ENCODE results near the gene TBC1D5.

Gene TBC1D5

DNA sequence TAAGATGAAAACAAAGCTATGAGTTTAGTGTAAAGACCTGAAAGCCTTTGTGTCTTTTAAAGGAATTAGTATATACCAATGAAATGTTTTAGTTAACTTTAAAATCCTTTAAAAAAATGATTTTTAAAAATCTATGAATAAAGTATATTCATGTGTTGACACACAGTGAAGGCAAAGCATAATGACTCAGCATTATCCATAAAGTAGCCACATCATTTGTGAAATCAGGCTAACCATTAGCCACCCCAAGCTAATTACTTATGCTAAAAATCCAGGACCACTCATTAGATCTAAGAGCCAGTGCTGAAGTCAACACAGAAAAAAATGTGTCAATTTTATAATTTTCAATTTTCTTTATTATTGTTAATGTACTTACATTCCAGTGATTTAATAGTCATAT, 310.2 kb downstream of the TBC1D5 start:
- H3K9ac ChIP-seq (ENCODE audit: low read depth, low read length), result no peak overlapping the region
- no peaks in the 10 kb centered on the region for H3K27me3 ChIP-seq (ENCODE audit: control insufficient read depth, insufficient read depth, low read length)
- H3K4me1 ChIP-seq (ENCODE audit: control insufficient read depth, insufficient read depth, low read length), result peaks cover 10% of the 10 kb centered on the region; the same call in 1 of the 2 replicates
- no peaks in the 10 kb centered on the region for H3K9me3 ChIP-seq (ENCODE audit: control insufficient read depth, insufficient read depth, low read length)
- H3K4me3 ChIP-seq (ENCODE audit: low read depth, low read length), result no peak overlapping the region
- H3K27ac ChIP-seq (ENCODE audit: low read depth, low read length), result no peak overlapping the region
- H3K36me3 ChIP-seq (ENCODE audit: control insufficient read depth, insufficient read depth, low read length), result no peaks in the 10 kb centered on the region

- H3K27ac ChIP-seq (ENCODE audit: low read depth, low read length), result no peak overlapping the region
- H3K9me3 ChIP-seq (ENCODE audit: control insufficient read depth, insufficient read depth, low read length), result no peaks in the 10 kb centered on the region
- no peak overlapping the region for H3K4me3 ChIP-seq (ENCODE audit: low read depth, low read length)
- no peaks in the 10 kb centered on the region for H3K36me3 ChIP-seq (ENCODE audit: control insufficient read depth, insufficient read depth, low read length)
- H3K9ac ChIP-seq (ENCODE audit: low read depth, low read length), result no peak overlapping the region
- H3K4me1 ChIP-seq (ENCODE audit: control insufficient read depth, insufficient read depth, low read length), result peaks cover 10% of the 10 kb centered on the region; the same call in 1 of the 2 replicates
- H3K27me3 ChIP-seq (ENCODE audit: control insufficient read depth, insufficient read depth, low read length), result no peaks in the 10 kb centered on the region
Observed at GRCh38 chr3:17431484-17432045, 310.9 kb downstream of the TBC1D5 start.

DNA sequence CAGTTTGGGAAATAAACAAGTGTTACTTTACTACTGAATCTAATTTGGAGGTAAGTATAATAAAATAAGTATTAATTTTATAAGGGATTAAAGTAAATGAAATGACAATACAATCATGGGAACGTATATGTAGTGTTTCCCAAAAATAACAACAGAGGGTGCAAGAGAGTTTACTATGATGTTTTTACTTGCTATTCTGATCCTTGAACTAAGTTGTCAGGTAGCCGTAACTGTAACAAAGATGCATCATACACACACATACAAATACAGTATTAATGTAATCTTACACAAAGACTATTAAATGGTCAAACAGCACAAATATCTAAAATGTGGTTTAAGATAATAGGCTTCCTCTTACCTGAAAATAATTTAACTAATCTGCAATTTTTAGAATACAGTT, 311.4 kb downstream of the TBC1D5 start:
- H3K9ac ChIP-seq (ENCODE audit: low read depth, low read length), result no peak overlapping the region
- no peaks in the 10 kb centered on the region for H3K27me3 ChIP-seq (ENCODE audit: control insufficient read depth, insufficient read depth, low read length)
- peaks cover 15% of the 10 kb centered on the region for H3K4me1 ChIP-seq (ENCODE audit: control insufficient read depth, insufficient read depth, low read length)
- H3K9me3 ChIP-seq (ENCODE audit: control insufficient read depth, insufficient read depth, low read length), result no peaks in the 10 kb centered on the region
- no peak overlapping the region for H3K4me3 ChIP-seq (ENCODE audit: low read depth, low read length)
- no peak overlapping the region for H3K27ac ChIP-seq (ENCODE audit: low read depth, low read length)
- no peaks in the 10 kb centered on the region for H3K36me3 ChIP-seq (ENCODE audit: control insufficient read depth, insufficient read depth, low read length)

- Histone ChIP-seq H3K9me3 (ENCODE audit: control insufficient read depth, insufficient read depth, low read length) (no peaks in the 10 kb centered on the region), H3K27ac (ENCODE audit: low read depth, low read length) (no peak overlapping the region), H3K36me3 (ENCODE audit: control insufficient read depth, insufficient read depth, low read length) (no peaks in the 10 kb centered on the region), H3K27me3 (ENCODE audit: control insufficient read depth, insufficient read depth, low read length) (no peaks in the 10 kb centered on the region), H3K4me3 (ENCODE audit: low read depth, low read length) (no peak overlapping the region), H3K4me1 (ENCODE audit: control insufficient read depth, insufficient read depth, low read length) (peaks cover 20% of the 10 kb centered on the region), H3K9ac (ENCODE audit: low read depth, low read length) (no peak overlapping the region)
Observed at GRCh38 chr3:17430582-17430981, 311.8 kb downstream of the TBC1D5 start.

- no peak overlapping the region for H3K9ac ChIP-seq (ENCODE audit: low read depth, low read length)
- no peak overlapping the region for H3K4me3 ChIP-seq (ENCODE audit: low read depth, low read length)
- H3K9me3 ChIP-seq (ENCODE audit: control insufficient read depth, insufficient read depth, low read length), result no peaks in the 10 kb centered on the region
- no peak overlapping the region for H3K27ac ChIP-seq (ENCODE audit: low read depth, low read length)
- H3K36me3 ChIP-seq (ENCODE audit: control insufficient read depth, insufficient read depth, low read length), result no peaks in the 10 kb centered on the region
- no peaks in the 10 kb centered on the region for H3K27me3 ChIP-seq (ENCODE audit: control insufficient read depth, insufficient read depth, low read length)
- H3K4me1 ChIP-seq (ENCODE audit: control insufficient read depth, insufficient read depth, low read length), result peaks cover 10% of the 10 kb centered on the region
Observed at GRCh38 chr3:17423786-17424536, 318.5 kb downstream of the TBC1D5 start.

DNA sequence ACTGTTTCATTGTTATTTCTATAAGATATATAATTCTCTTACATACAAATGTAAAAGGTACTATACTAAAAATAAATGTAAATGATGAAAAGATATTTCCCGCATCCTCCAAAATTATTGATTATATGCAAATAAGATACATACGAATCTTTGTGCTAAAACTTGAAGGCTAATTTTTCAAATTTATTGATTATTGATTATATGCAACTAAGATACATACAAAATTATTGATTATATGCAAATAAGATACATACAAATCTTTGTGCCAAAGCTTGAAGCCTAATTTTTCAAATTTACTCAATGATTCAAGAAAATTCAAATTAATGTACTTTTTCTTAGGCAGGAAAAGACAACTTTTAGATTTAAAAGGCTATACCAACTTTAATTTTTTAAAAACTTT, 319.8 kb downstream of the TBC1D5 start:
- Histone ChIP-seq H3K4me3 (ENCODE audit: low read depth, low read length) (no peak overlapping the region), H3K9ac (ENCODE audit: low read depth, low read length) (no peak overlapping the region), H3K27me3 (ENCODE audit: control insufficient read depth, insufficient read depth, low read length) (no peaks in the 10 kb centered on the region), H3K4me1 (ENCODE audit: control insufficient read depth, insufficient read depth, low read length) (peaks cover 10% of the 10 kb centered on the region), H3K9me3 (ENCODE audit: control insufficient read depth, insufficient read depth, low read length) (no peaks in the 10 kb centered on the region), H3K27ac (ENCODE audit: low read depth, low read length) (no peak overlapping the region), H3K36me3 (ENCODE audit: control insufficient read depth, insufficient read depth, low read length) (no peaks in the 10 kb centered on the region)

GRCh38 chr3:17420668-17421067, 321.8 kb downstream of the TBC1D5 start:
- Histone ChIP-seq H3K9ac (ENCODE audit: low read depth, low read length) (no peak overlapping the region), H3K27ac (ENCODE audit: low read depth, low read length) (no peak overlapping the region), H3K36me3 (ENCODE audit: control insufficient read depth, insufficient read depth, low read length) (no peaks in the 10 kb centered on the region), H3K4me1 (ENCODE audit: control insufficient read depth, insufficient read depth, low read length) (peaks cover 2% of the 10 kb centered on the region), H3K9me3 (ENCODE audit: control insufficient read depth, insufficient read depth, low read length) (no peaks in the 10 kb centered on the region), H3K4me3 (ENCODE audit: low read depth, low read length) (no peak overlapping the region), H3K27me3 (ENCODE audit: control insufficient read depth, insufficient read depth, low read length) (no peaks in the 10 kb centered on the region)

GRCh38 chr3:17412950-17413530, 329.4 kb downstream of the TBC1D5 start:
- Histone ChIP-seq H3K9me3 (ENCODE audit: control insufficient read depth, insufficient read depth, low read length) (no peaks in the 10 kb centered on the region), H3K27me3 (ENCODE audit: control insufficient read depth, insufficient read depth, low read length) (no peaks in the 10 kb centered on the region), H3K4me3 (ENCODE audit: low read depth, low read length) (no peak overlapping the region), H3K9ac (ENCODE audit: low read depth, low read length) (no peak overlapping the region), H3K36me3 (ENCODE audit: control insufficient read depth, insufficient read depth, low read length) (no peaks in the 10 kb centered on the region), H3K4me1 (ENCODE audit: control insufficient read depth, insufficient read depth, low read length) (0 out of 2 replicates have a peak, but pooled peaks cover 4% of the 10 kb centered on the region), H3K27ac (ENCODE audit: low read depth, low read length) (no peak overlapping the region)

- H3K4me3 ChIP-seq (ENCODE audit: low read depth, low read length), result no peak overlapping the region
- no peaks in the 10 kb centered on the region for H3K27me3 ChIP-seq (ENCODE audit: control insufficient read depth, insufficient read depth, low read length)
- peaks cover 13% of the 10 kb centered on the region for H3K4me1 ChIP-seq (ENCODE audit: control insufficient read depth, insufficient read depth, low read length)
Observed at GRCh38 chr3:17411157-17411877, 331.1 kb downstream of the TBC1D5 start.

DNA sequence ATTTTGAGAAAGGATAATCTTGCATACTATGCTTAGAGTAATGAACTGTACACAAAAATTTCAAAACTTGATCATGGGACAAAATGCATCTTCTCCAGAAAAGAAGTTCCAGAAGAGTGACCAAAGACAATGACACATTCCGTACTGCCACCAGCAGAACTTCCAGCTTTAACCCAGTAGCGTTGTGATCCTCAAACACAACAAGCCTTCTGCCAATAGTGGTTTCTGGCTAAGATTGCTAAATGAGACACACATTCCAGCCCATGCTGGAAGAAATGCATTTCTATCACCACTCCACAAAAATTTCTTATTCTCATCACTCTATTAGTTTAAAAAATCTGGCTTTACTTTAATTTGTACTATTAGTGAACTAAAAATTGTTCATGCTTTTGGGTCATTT, 334.9 kb downstream of the TBC1D5 start:
- Histone ChIP-seq H3K9ac (ENCODE audit: low read depth, low read length) (no peak overlapping the region), H3K4me1 (ENCODE audit: control insufficient read depth, insufficient read depth, low read length) (peaks cover 18% of the 10 kb centered on the region)

More at GRCh38 chr3:17411157-17411877, 331.1 kb downstream of the TBC1D5 start:
- Histone ChIP-seq H3K9ac (ENCODE audit: low read depth, low read length) (no peak overlapping the region), H3K27ac (ENCODE audit: low read depth, low read length) (no peak overlapping the region), H3K9me3 (ENCODE audit: control insufficient read depth, insufficient read depth, low read length) (no peaks in the 10 kb centered on the region), H3K36me3 (ENCODE audit: control insufficient read depth, insufficient read depth, low read length) (no peaks in the 10 kb centered on the region)

GRCh38 chr3:17404548-17404947, 337.9 kb downstream of the TBC1D5 start:
- Histone ChIP-seq H3K9me3 (ENCODE audit: control insufficient read depth, insufficient read depth, low read length) (no peaks in the 10 kb centered on the region), H3K36me3 (ENCODE audit: control insufficient read depth, insufficient read depth, low read length) (no peaks in the 10 kb centered on the region), H3K9ac (ENCODE audit: low read depth, low read length) (no peak overlapping the region), H3K4me1 (ENCODE audit: control insufficient read depth, insufficient read depth, low read length) (peaks cover 15% of the 10 kb centered on the region), H3K4me3 (ENCODE audit: low read depth, low read length) (no peak overlapping the region), H3K27ac (ENCODE audit: low read depth, low read length) (no peak overlapping the region), H3K27me3 (ENCODE audit: control insufficient read depth, insufficient read depth, low read length) (no peaks in the 10 kb centered on the region)

More for the DNA sequence above, 334.9 kb downstream of the TBC1D5 start:
- H3K36me3 ChIP-seq (ENCODE audit: control insufficient read depth, insufficient read depth, low read length), result no peaks in the 10 kb centered on the region
- no peak overlapping the region for H3K4me3 ChIP-seq (ENCODE audit: low read depth, low read length)
- no peak overlapping the region for H3K27ac ChIP-seq (ENCODE audit: low read depth, low read length)
- H3K27me3 ChIP-seq (ENCODE audit: control insufficient read depth, insufficient read depth, low read length), result no peaks in the 10 kb centered on the region
- no peaks in the 10 kb centered on the region for H3K9me3 ChIP-seq (ENCODE audit: control insufficient read depth, insufficient read depth, low read length)
